Testis (tissue), 2 donors: ENCODE results near the gene OGFOD3.

Experiments used
- CTCF ChIP-seq, 3 experiments: fragments of 450-650 bp in 2 of 3; fragments of 200-600 bp in 1 of 3; sonication (generic) in 1 of 3; IDR thresholded peaks; one replicate each; pipeline ENCODE4 v1.5.1; 2016 to 2019; ENCODE audit warnings: antibody characterized with exemption in 3 of 3, mild to moderate bottlenecking in 2 of 3, moderate library complexity in 1 of 3
- POLR2A ChIP-seq: fragments of 450-650 bp; IDR thresholded peaks from one replicate; pipeline ENCODE4 v1.6.1; 2017; ENCODE audit warnings: antibody characterized with exemption, mild to moderate bottlenecking, moderate library complexity

- TF ChIP-seq CTCF (IDR thresholded peaks at IDR 0.05) (no peak), POLR2A (no peak)
Measured at GRCh38 chr17:82380860-82381702, 37.3 kb downstream of the OGFOD3 start.
